NT2/D1 (cell line): Measurements from ENCODE around the gene SURF4.

ENCODE experiments used
- YY1 ChIP-seq: IDR thresholded peaks from 2 replicates; pipeline ENCODE4 v1.6.1; 2011; ENCODE audit not compliant: insufficient read length, insufficient read depth
- ZNF274 ChIP-seq: IDR thresholded peaks from 2 replicates; pipeline ENCODE4 v1.6.1; 2011; ENCODE audit warnings: mild to moderate bottlenecking, low read depth, low read length

DNA sequence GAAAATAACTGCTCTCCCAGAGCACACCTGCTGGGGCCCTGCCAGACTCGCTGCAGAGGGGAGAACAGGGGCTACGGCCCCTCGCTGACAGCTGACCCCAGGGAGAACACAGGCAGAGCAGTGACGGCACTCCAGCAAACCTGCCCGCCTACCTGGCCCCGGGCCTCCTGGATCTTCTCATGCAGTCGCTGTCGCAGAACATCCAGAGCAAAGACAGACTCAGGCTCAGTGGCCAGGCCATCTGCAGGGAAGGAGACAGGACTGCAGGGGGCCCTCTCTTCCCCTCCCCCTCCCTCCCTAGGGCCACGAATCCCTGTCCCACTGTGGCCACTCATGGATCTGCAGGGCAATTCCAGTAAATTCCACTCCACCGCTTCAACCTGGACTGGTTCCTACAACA is 42.3 kb downstream of the SURF4 start:
- TF ChIP-seq ZNF274, result no peak
- no peak for TF ChIP-seq YY1
